ENCODE results near the gene AUNIP. TPM values are rescaled to one million over a fixed set of nuclear protein-coding genes. Genes with fewer than 3 reads are reported as not detected.
A peak's percentile ranks its signal among the peaks of the same experiment; 100 is the strongest.

The AUNIP gene
- total RNA-seq, 2 experiments from 2014 or later = 7.8 to 9.1 TPM

GRCh38 chr1:25874209-25874608 is 15.0 kb upstream of the AUNIP start:
- peaks cover 11% of the 10 kb centered on the region for H3K4me1 Mint-ChIP-seq (ENCODE audit: low read depth)
- ChIA-PET CTCF (interaction anchor here (2.4 kb wide), 1 partner anchor 123 kb away, joined by 13 read pairs; the partner anchor contains the start of gene PAFAH2), POLR2A (no interaction called here)
- peaks cover 14% of the 10 kb centered on the region for H3K27me3 Mint-ChIP-seq (ENCODE audit: low read depth)
- ATAC-seq (no peak), DNase-seq (no peak)
- H3K36me3 Mint-ChIP-seq (ENCODE audit: low read depth) = no peaks in the 10 kb centered on the region
- no peaks in the 10 kb centered on the region for H3K9me3 Mint-ChIP-seq (ENCODE audit: insufficient read depth)
- H3K27ac Mint-ChIP-seq = no peak overlapping the region
- H3K4me3 Mint-ChIP-seq = peak overlapping the region; percentile 79

DNA sequence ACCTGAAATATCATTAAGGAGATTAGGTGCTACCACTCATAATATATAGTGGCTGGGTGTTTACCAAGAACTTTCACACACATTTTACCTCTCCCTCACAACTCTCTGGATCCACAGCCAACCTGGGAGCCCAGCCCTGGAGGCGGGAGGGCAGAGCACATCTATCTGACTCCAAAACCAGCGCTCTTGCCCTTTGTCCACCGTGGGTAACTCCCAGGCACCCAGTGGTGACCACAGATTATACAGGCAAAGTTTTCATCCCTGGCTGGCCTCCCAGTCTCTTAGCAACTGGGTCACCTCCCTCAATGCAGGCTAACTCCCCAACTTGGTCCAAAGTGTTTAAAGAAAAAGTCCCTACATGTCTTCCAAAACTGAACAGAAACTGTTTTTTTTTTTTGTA is 13.9 kb upstream of the AUNIP start:
- Mint-ChIP-seq H3K27ac (no peak overlapping the region), H3K4me1 (ENCODE audit: low read depth) (peaks cover 11% of the 10 kb centered on the region), H3K36me3 (ENCODE audit: low read depth) (no peaks in the 10 kb centered on the region), H3K9me3 (ENCODE audit: insufficient read depth) (no peaks in the 10 kb centered on the region), H3K27me3 (ENCODE audit: low read depth) (peaks cover 14% of the 10 kb centered on the region), H3K4me3 (no peak overlapping the region)
- ChIA-PET CTCF (no interaction called here), POLR2A (no interaction called here)
- ATAC-seq = no peak
- no peak for DNase-seq

DNA sequence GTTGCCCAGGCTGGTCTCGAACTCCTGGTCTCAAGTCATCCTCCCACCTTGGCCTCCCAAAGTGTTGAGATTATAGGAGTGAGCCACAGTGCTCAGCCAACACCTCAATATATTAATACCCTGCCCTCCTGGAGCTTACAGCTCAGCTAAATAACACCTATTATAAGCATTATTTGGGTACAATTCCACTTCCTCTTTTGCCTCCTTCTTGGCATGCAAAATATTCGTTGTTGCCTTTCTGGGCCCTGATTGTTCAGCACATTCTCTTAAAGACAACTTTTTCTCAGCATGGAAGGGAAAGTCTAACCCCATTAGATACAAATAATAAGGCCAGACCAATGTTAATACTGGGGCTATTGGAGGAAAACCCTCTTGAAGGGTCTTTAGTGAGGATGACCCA is 13.5 kb upstream of the AUNIP start:
- Mint-ChIP-seq H3K4me3 (no peak overlapping the region), H3K9me3 (ENCODE audit: insufficient read depth) (no peaks in the 10 kb centered on the region), H3K36me3 (ENCODE audit: low read depth) (no peaks in the 10 kb centered on the region), H3K27me3 (ENCODE audit: low read depth) (peaks cover 14% of the 10 kb centered on the region), H3K4me1 (ENCODE audit: low read depth) (peaks cover 11% of the 10 kb centered on the region), H3K27ac (no peak overlapping the region)
- POLR2A ChIA-PET = no interaction called here
- CTCF ChIA-PET = no interaction called here
- no peak for DNase-seq
- no peak for ATAC-seq

DNA sequence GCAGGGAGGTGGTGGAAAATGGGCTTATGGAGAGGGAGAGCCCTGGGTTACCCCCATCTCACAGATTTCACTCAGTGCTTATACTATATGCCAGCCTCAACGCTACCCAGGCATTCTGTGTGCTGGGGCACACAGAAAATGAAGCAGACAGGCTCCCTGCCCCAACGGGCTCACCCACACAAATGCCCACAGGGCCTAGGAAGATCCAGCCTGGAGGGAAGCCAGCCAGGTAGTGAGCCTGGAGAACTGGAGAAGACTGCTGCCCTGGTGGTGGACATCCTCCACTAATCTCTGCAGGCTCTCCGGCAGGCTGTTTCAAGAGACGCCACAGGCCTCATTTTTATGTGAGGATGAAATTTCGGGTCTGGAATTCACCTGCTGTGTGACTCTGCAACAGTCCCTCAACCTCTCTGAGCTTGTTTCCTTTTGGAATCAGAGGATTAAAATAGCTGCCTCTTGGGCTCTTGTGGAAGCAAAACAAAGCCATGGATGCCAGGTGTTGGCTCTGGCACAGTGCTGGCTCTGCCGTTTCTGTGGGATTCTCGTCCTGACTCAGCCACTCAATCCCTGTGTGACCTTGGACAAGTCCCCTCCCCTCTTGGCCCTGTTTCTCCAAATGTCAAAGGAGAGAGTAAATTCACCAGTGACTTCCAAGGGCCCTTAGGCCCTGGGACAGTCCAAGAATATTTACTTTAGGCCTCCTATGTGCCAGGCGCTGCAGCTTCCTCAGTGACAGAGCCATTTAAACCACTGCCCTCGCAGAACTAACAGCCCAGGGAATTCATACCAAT is 12.6 kb upstream of the AUNIP start:
- H3K36me3 Mint-ChIP-seq (ENCODE audit: low read depth) = no peaks in the 10 kb centered on the region
- ChIA-PET POLR2A (no interaction called here), CTCF (interaction anchor here (0.6 kb wide), 1 partner anchor 24 kb away, joined by 3 read pairs; no protein-coding TSS in a partner anchor)
- H3K27ac Mint-ChIP-seq = no peak overlapping the region
- H3K4me1 Mint-ChIP-seq (ENCODE audit: low read depth) = peaks cover 11% of the 10 kb centered on the region
- ATAC-seq (no peak), DNase-seq (no peak)
- peaks cover 10% of the 10 kb centered on the region for H3K27me3 Mint-ChIP-seq (ENCODE audit: low read depth)
- no peak overlapping the region for H3K4me3 Mint-ChIP-seq
- no peaks in the 10 kb centered on the region for H3K9me3 Mint-ChIP-seq (ENCODE audit: insufficient read depth)

DNA sequence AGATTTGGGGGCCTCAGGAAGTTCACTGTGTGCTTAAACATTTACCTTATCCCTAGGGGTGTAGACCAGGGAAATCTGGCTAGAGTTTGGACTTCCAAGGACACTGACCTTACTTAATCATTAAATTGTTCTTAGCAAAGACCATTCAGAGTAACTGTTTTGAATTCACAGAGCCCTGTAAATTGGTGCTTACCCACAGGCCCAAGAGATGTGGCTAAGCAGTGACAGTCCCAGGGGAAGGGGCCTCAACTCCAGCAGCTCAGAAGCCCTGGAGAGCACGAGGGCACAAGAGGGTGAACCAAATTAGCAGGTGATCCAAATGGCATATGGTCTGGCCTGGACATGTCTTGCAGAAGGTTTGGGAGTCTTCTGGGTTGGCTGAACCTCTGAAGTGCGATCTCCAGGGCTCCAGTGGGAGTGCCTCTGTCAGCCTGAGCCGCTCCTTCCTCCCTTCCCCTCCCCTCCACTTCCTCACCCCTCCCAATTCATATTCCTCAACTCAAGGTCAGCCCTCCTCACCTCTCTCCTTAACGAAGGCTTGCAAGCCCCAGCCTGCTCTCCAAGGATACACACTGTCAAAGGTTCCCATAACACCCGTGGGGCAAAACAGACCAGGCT is 11.9 kb upstream of the AUNIP start:
- H3K9me3 Mint-ChIP-seq (ENCODE audit: insufficient read depth) = no peaks in the 10 kb centered on the region
- no peaks in the 10 kb centered on the region for H3K36me3 Mint-ChIP-seq (ENCODE audit: low read depth)
- peaks cover 3% of the 10 kb centered on the region for H3K27me3 Mint-ChIP-seq (ENCODE audit: low read depth)
- ATAC-seq (no peak), DNase-seq (no peak)
- H3K4me3 Mint-ChIP-seq = no peak overlapping the region
- POLR2A ChIA-PET = no interaction called here
- H3K4me1 Mint-ChIP-seq (ENCODE audit: low read depth) = peaks cover 11% of the 10 kb centered on the region
- no peak overlapping the region for H3K27ac Mint-ChIP-seq
- CTCF ChIA-PET = interaction anchor here (0.6 to 1.1 kb wide), 2 partner anchors 9 to 24 kb away, joined by 3 read pairs; no protein-coding TSS in a partner anchor

GRCh38 chr1:25870614-25871013 is 11.4 kb upstream of the AUNIP start:
- CTCF ChIA-PET = interaction anchor here (1.1 kb wide), 1 partner anchor 8 kb away, joined by 3 read pairs; no protein-coding TSS in a partner anchor
- peaks cover 8% of the 10 kb centered on the region for H3K4me1 Mint-ChIP-seq (ENCODE audit: low read depth)
- ATAC-seq (no peak), DNase-seq (no peak)
- POLR2A ChIA-PET = no interaction called here
- H3K4me3 Mint-ChIP-seq = no peak overlapping the region
- no peaks in the 10 kb centered on the region for H3K9me3 Mint-ChIP-seq (ENCODE audit: insufficient read depth)
- no peaks in the 10 kb centered on the region for H3K27me3 Mint-ChIP-seq (ENCODE audit: low read depth)
- no peaks in the 10 kb centered on the region for H3K36me3 Mint-ChIP-seq (ENCODE audit: low read depth)
- no peak overlapping the region for H3K27ac Mint-ChIP-seq

- Mint-ChIP-seq H3K4me1 (ENCODE audit: low read depth) (peaks cover 6% of the 10 kb centered on the region), H3K4me3 (no peak overlapping the region), H3K27ac (no peak overlapping the region), H3K9me3 (ENCODE audit: insufficient read depth) (no peaks in the 10 kb centered on the region), H3K36me3 (ENCODE audit: low read depth) (no peaks in the 10 kb centered on the region), H3K27me3 (ENCODE audit: low read depth) (no peaks in the 10 kb centered on the region)
- no peak for DNase-seq
- CTCF ChIA-PET = interaction anchor here (1.1 kb wide), 1 partner anchor 8 kb away, joined by 3 read pairs; no protein-coding TSS in a partner anchor
- POLR2A ChIA-PET = no interaction called here
- ATAC-seq = no peak
Measured at GRCh38 chr1:25869909-25870606, 10.8 kb upstream of the AUNIP start.

- ChIA-PET CTCF (no interaction called here), POLR2A (no interaction called here)
- DNase-seq = no peak
- Mint-ChIP-seq H3K36me3 (ENCODE audit: low read depth) (peaks cover 1% of the 10 kb centered on the region), H3K27me3 (ENCODE audit: low read depth) (no peaks in the 10 kb centered on the region), H3K27ac (no peak overlapping the region), H3K4me1 (ENCODE audit: low read depth) (no peaks in the 10 kb centered on the region), H3K4me3 (no peak overlapping the region), H3K9me3 (ENCODE audit: insufficient read depth) (no peaks in the 10 kb centered on the region)
- no peak for ATAC-seq
Measured at GRCh38 chr1:25867210-25867991, 8.1 kb upstream of the AUNIP start.

GRCh38 chr1:25866288-25866687 is 7.0 kb upstream of the AUNIP start:
- ChIA-PET CTCF (no interaction called here), POLR2A (no interaction called here)
- Mint-ChIP-seq H3K4me3 (no peak overlapping the region), H3K27ac (no peak overlapping the region), H3K36me3 (ENCODE audit: low read depth) (peaks cover 1% of the 10 kb centered on the region), H3K27me3 (ENCODE audit: low read depth) (no peaks in the 10 kb centered on the region), H3K9me3 (ENCODE audit: insufficient read depth) (no peaks in the 10 kb centered on the region), H3K4me1 (ENCODE audit: low read depth) (peaks cover 3% of the 10 kb centered on the region)
- no peak for DNase-seq
- no peak for ATAC-seq

GRCh38 chr1:25864434-25864833 is 5.2 kb upstream of the AUNIP start:
- H3K4me3 Mint-ChIP-seq = no peak overlapping the region

GRCh38 chr1:25863486-25864262 is 4.4 kb upstream of the AUNIP start:
- H3K27me3 Mint-ChIP-seq (ENCODE audit: low read depth) = no peaks in the 10 kb centered on the region
- ChIA-PET POLR2A (interaction anchor here (0.6 kb wide), 1 partner anchor 665 kb away, joined by 3 read pairs; no protein-coding TSS in a partner anchor), CTCF (no interaction called here)
- DNase-seq (no peak), ATAC-seq (no peak)
- no peaks in the 10 kb centered on the region for H3K9me3 Mint-ChIP-seq (ENCODE audit: insufficient read depth)
- peaks cover 4% of the 10 kb centered on the region for H3K36me3 Mint-ChIP-seq (ENCODE audit: low read depth)
- no peak overlapping the region for H3K4me3 Mint-ChIP-seq
- peaks cover 17% of the 10 kb centered on the region for H3K4me1 Mint-ChIP-seq (ENCODE audit: low read depth)
- no peak overlapping the region for H3K27ac Mint-ChIP-seq

More at GRCh38 chr1:25864434-25864833, 5.2 kb upstream of the AUNIP start:
- DNase-seq (no peak), ATAC-seq (no peak)
- Mint-ChIP-seq H3K27ac (no peak overlapping the region), H3K4me1 (ENCODE audit: low read depth) (peaks cover 11% of the 10 kb centered on the region), H3K27me3 (ENCODE audit: low read depth) (no peaks in the 10 kb centered on the region), H3K9me3 (ENCODE audit: insufficient read depth) (no peaks in the 10 kb centered on the region), H3K36me3 (ENCODE audit: low read depth) (peaks cover 4% of the 10 kb centered on the region)
- ChIA-PET CTCF (interaction anchor here (1.0 to 1.9 kb wide), 2 partner anchors 31 to 133 kb away, joined by 3 to 8 read pairs; partner anchors contain the start of gene PAFAH2), POLR2A (interaction anchor here (0.6 to 0.7 kb wide), 2 partner anchors 41 to 664 kb away, joined by 3 read pairs; no protein-coding TSS in a partner anchor)
